ENCODE results near the gene EZH2.

EZH2 gene

DNA sequence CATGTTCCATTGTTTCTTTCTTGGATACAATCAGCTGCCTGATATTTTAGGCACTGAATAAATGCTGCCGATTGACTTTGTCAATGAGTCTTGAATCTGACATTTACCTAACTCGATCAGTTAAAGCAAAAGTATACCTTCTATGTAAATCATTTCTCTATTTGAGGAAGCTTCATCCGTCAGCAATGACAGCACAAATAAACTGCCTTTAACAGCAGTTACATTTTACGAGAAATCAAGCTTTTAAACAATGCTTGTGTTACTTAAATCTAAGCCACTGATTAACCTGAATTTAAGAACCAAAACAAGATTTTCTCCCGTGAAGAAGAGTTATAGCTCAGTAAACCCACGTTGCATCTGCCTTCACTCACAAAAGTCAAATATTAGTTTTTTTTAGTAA, 114.1 kb downstream of the EZH2 start:
- no peak for DNase-seq (ENCODE audit: low read depth)
- no peak overlapping the region for H3K4me3 ChIP-seq (ENCODE audit: control insufficient read depth, low read depth, low read length)
- no peak for TF ChIP-seq CTCF (conservative IDR thresholded peaks at IDR 0.05; ENCODE audit: control insufficient read depth, insufficient read depth, low read depth, low read length)

- H3K4me3 ChIP-seq (ENCODE audit: control insufficient read depth, low read depth, low read length) = no peak overlapping the region
- peak; percentile 10 for DNase-seq (ENCODE audit: low read depth)
- TF ChIP-seq CTCF (conservative IDR thresholded peaks at IDR 0.05; ENCODE audit: control insufficient read depth, insufficient read depth, low read depth, low read length) = no peak
These were observed 120.5 kb downstream of the EZH2 start for GRCh38 chr7:148763622-148764021.

- no peak for DNase-seq (ENCODE audit: low read depth)
- no peak for TF ChIP-seq CTCF (conservative IDR thresholded peaks at IDR 0.05; ENCODE audit: control insufficient read depth, insufficient read depth, low read depth, low read length)
- no peak overlapping the region for H3K4me3 ChIP-seq (ENCODE audit: control insufficient read depth, low read depth, low read length)
These were observed 122.4 kb downstream of the EZH2 start for GRCh38 chr7:148761499-148762278.
